ENCODE measurements around the gene RHBG.
"Not testable (repeated sequence)": the region's sequence is repeated elsewhere in the genome, so short reads cannot be mapped to it uniquely, and the experiment has no call there.

RHBG gene

GRCh38 chr1:156346035-156346434 lies 23.0 kb upstream of the RHBG start:
- H4K8ac ChIP-seq (ENCODE audit: low read depth, low read length); H3K4ac ChIP-seq (ENCODE audit: low read depth, low read length); H3K4me1 ChIP-seq (ENCODE audit: control insufficient read depth, low read depth, low read length); H2BK15ac ChIP-seq (replicated peaks; ENCODE audit: low read depth); H3K9ac ChIP-seq (ENCODE audit: low read length); DNase-seq; H2BK120ac ChIP-seq (ENCODE audit: low read depth, low read length); H3K23ac ChIP-seq (ENCODE audit: low read length); H3K18ac ChIP-seq (ENCODE audit: low read length); H3K4me2 ChIP-seq (ENCODE audit: low read length); H3K36me3 ChIP-seq (ENCODE audit: control insufficient read depth, insufficient read depth, low read length); H2AK5ac ChIP-seq (ENCODE audit: low read length); H3K56ac ChIP-seq (ENCODE audit: low read length); H3K4me3 ChIP-seq (ENCODE audit: low read length); H3K79me2 ChIP-seq (ENCODE audit: control insufficient read depth, insufficient read depth, low read length); H2BK5ac ChIP-seq (ENCODE audit: low read length); H4K5ac ChIP-seq (ENCODE audit: low read length); H3K79me1 ChIP-seq (ENCODE audit: low read length); H3K27ac ChIP-seq (ENCODE audit: low read depth, low read length); H3K27me3 ChIP-seq (ENCODE audit: insufficient read depth, low read length, poor library complexity): not testable (repeated sequence)
- no CpG with 5 or more reads among the region's 2 CpGs for WGBS (ENCODE audit: extremely low coverage, insufficient coverage, low lambda C conversion rate)

DNA sequence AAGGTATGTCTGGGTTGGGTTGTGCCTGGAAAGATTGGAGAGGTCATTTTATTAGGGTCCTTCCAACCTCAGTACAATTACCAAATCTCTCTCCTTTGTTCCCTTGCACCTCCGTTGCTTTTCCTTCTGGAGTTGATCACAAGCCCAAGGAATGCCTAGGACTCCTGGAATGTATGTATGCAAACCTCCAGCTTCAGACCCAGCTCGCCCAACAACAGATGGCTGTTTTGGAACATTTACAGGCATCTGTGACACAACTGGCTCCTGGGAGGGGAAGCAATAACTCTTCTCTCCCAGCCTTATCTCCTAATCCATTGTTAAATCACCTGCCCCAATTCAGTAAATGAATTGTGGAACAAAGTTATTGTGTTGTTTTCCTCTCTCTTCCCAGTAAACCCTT lies 22.4 kb upstream of the RHBG start:
- no peak overlapping the region for H4K5ac ChIP-seq (ENCODE audit: low read length)
- DNase-seq: peak; percentile 72

DNA sequence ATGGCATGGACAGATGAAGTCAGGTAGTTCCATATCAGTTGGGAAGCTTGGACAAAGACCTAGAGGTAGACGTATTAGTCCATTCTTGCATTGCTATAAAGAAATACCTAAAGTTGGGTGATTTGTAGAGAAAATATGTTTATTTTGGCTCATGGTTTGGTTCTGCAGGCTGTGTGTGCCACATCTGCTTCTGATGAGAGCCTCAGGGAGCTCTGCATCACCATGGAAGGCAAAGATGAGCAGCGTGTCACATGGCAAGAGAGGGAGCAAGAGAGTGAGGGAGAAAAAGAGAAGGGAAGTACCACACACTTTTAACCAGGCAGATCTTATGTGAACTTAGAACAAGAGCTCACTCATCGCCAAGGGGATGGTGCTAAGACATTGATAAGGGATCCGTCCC lies 21.7 kb upstream of the RHBG start:
- H3K79me2 ChIP-seq (ENCODE audit: control insufficient read depth, insufficient read depth, low read length): no peaks in the 10 kb centered on the region
- no peak overlapping the region for H2BK120ac ChIP-seq (ENCODE audit: low read depth, low read length)
- H2BK5ac ChIP-seq (ENCODE audit: low read length): no peak overlapping the region
- no peak overlapping the region for H3K56ac ChIP-seq (ENCODE audit: low read length)
- no peak overlapping the region for H2AK5ac ChIP-seq (ENCODE audit: low read length)
- H3K79me1 ChIP-seq (ENCODE audit: low read length): no peaks in the 10 kb centered on the region
- no peak overlapping the region for H2BK15ac ChIP-seq (replicated peaks; ENCODE audit: low read depth)
- H3K18ac ChIP-seq (ENCODE audit: low read length): no peak overlapping the region
- H3K4me2 ChIP-seq (ENCODE audit: low read length): no peak overlapping the region
- WGBS (ENCODE audit: extremely low coverage, insufficient coverage, low lambda C conversion rate): no CpG with 5 or more reads among the region's 4 CpGs
- H3K27ac ChIP-seq (ENCODE audit: low read depth, low read length): no peak overlapping the region
- H4K5ac ChIP-seq (ENCODE audit: low read length): no peak overlapping the region
- H3K36me3 ChIP-seq (ENCODE audit: control insufficient read depth, insufficient read depth, low read length): no peaks in the 10 kb centered on the region
- DNase-seq: no peak
- no peak overlapping the region for H3K4me3 ChIP-seq (ENCODE audit: low read length)
- no peak overlapping the region for H3K23ac ChIP-seq (ENCODE audit: low read length)
- H3K27me3 ChIP-seq (ENCODE audit: insufficient read depth, low read length, poor library complexity): no peaks in the 10 kb centered on the region
- no peak overlapping the region for H3K9ac ChIP-seq (ENCODE audit: low read length)
- H4K8ac ChIP-seq (ENCODE audit: low read depth, low read length): no peak overlapping the region
- no peaks in the 10 kb centered on the region for H3K4me1 ChIP-seq (ENCODE audit: control insufficient read depth, low read depth, low read length)
- H3K4ac ChIP-seq (ENCODE audit: low read depth, low read length): no peak overlapping the region

More for the DNA sequence above, 22.4 kb upstream of the RHBG start:
- H3K4me2 ChIP-seq (ENCODE audit: low read length): no peak overlapping the region
- H2AK5ac ChIP-seq (ENCODE audit: low read length): no peak overlapping the region
- no peaks in the 10 kb centered on the region for H3K27me3 ChIP-seq (ENCODE audit: insufficient read depth, low read length, poor library complexity)
- H3K27ac ChIP-seq (ENCODE audit: low read depth, low read length): no peak overlapping the region
- no peak overlapping the region for H3K23ac ChIP-seq (ENCODE audit: low read length)
- H3K79me1 ChIP-seq (ENCODE audit: low read length): no peaks in the 10 kb centered on the region
- H3K4me3 ChIP-seq (ENCODE audit: low read length): no peak overlapping the region
- H3K18ac ChIP-seq (ENCODE audit: low read length): no peak overlapping the region
- no peak overlapping the region for H2BK120ac ChIP-seq (ENCODE audit: low read depth, low read length)
- no peak overlapping the region for H3K4ac ChIP-seq (ENCODE audit: low read depth, low read length)
- H3K79me2 ChIP-seq (ENCODE audit: control insufficient read depth, insufficient read depth, low read length): no peaks in the 10 kb centered on the region
- no peak overlapping the region for H3K9ac ChIP-seq (ENCODE audit: low read length)
- H3K4me1 ChIP-seq (ENCODE audit: control insufficient read depth, low read depth, low read length): no peaks in the 10 kb centered on the region
- H3K36me3 ChIP-seq (ENCODE audit: control insufficient read depth, insufficient read depth, low read length): no peaks in the 10 kb centered on the region
- no peak overlapping the region for H2BK5ac ChIP-seq (ENCODE audit: low read length)
- H3K56ac ChIP-seq (ENCODE audit: low read length): no peak overlapping the region
- no CpG with 5 or more reads among the region's 2 CpGs for WGBS (ENCODE audit: extremely low coverage, insufficient coverage, low lambda C conversion rate)
- H4K8ac ChIP-seq (ENCODE audit: low read depth, low read length): no peak overlapping the region
- no peak overlapping the region for H2BK15ac ChIP-seq (replicated peaks; ENCODE audit: low read depth)

DNA sequence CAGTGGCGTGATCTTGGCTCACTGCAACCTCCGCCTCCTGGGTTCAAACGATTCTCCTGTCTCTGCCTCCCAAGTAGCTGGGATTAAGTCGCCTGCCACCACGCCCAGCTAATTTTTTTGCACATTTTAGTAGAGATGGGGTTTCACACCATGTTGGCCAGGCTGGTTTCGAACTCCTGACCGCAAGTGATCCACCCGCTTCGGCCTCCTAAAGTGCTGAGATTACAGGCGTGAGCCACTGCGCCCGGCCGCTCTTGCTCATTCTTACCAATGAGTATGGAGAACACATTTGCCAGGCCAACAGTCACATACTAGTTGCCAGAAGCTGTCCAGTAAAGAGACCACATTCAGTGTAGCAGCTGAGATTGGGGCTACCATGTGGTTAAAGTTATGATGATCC lies 16.5 kb upstream of the RHBG start:
- H4K5ac ChIP-seq (ENCODE audit: low read length); DNase-seq; H2BK120ac ChIP-seq (ENCODE audit: low read depth, low read length); H3K23ac ChIP-seq (ENCODE audit: low read length); H4K8ac ChIP-seq (ENCODE audit: low read depth, low read length); H3K56ac ChIP-seq (ENCODE audit: low read length); H3K4ac ChIP-seq (ENCODE audit: low read depth, low read length); H3K27me3 ChIP-seq (ENCODE audit: insufficient read depth, low read length, poor library complexity); H3K4me2 ChIP-seq (ENCODE audit: low read length); H3K18ac ChIP-seq (ENCODE audit: low read length); H2BK15ac ChIP-seq (replicated peaks; ENCODE audit: low read depth); H3K27ac ChIP-seq (ENCODE audit: low read depth, low read length); H2AK5ac ChIP-seq (ENCODE audit: low read length); H3K9ac ChIP-seq (ENCODE audit: low read length); H3K4me1 ChIP-seq (ENCODE audit: control insufficient read depth, low read depth, low read length); H3K4me3 ChIP-seq (ENCODE audit: low read length); H2BK5ac ChIP-seq (ENCODE audit: low read length); H3K36me3 ChIP-seq (ENCODE audit: control insufficient read depth, insufficient read depth, low read length); H3K79me1 ChIP-seq (ENCODE audit: low read length); H3K79me2 ChIP-seq (ENCODE audit: control insufficient read depth, insufficient read depth, low read length): not testable (repeated sequence)
- WGBS (ENCODE audit: extremely low coverage, insufficient coverage, low lambda C conversion rate): no CpG with 5 or more reads among the region's 13 CpGs

DNA sequence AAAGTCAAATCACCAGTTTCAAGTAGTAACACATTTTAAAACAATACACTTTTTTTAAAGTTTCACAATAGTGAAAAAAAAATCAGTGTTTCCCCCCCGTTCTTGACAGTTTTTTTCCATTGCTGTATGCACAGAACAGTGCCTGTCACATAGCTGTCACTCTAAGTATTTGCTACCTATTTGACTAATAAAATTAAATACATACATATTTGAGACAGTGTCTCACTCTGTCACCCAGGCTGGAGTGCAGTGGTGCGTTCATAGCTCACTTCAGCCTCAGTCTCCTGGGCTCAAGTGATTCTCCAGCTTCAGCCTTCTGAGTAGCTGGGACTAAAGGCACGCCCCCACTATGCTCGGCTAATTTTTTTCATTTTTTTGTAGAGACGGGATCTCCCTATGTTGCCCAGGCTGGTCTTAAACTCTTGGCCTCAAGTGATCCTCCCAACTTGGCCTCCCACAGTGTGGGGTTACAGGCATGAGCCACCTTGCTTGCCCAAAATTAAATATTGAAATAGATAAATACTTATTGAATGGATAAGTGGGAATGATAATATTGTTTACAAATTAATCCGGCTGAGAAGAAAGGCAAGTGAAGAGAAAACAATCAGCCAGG lies 12.6 kb upstream of the RHBG start:
- Histone ChIP-seq H3K36me3 (ENCODE audit: control insufficient read depth, insufficient read depth, low read length) (no peaks in the 10 kb centered on the region), H3K4me1 (ENCODE audit: control insufficient read depth, low read depth, low read length) (peaks cover 2% of the 10 kb centered on the region), H3K27me3 (ENCODE audit: insufficient read depth, low read length, poor library complexity) (no peaks in the 10 kb centered on the region), H3K18ac (ENCODE audit: low read length) (no peak overlapping the region), H3K79me2 (ENCODE audit: control insufficient read depth, insufficient read depth, low read length) (no peaks in the 10 kb centered on the region), H3K4me3 (ENCODE audit: low read length) (no peak overlapping the region), H3K4me2 (ENCODE audit: low read length) (no peak overlapping the region), H3K4ac (ENCODE audit: low read depth, low read length) (no peak overlapping the region), H3K9ac (ENCODE audit: low read length) (no peak overlapping the region), H2AK5ac (ENCODE audit: low read length) (no peak overlapping the region), H3K79me1 (ENCODE audit: low read length) (no peaks in the 10 kb centered on the region), H4K5ac (ENCODE audit: low read length) (no peak overlapping the region), H2BK15ac (replicated peaks; ENCODE audit: low read depth) (no peak overlapping the region), H3K23ac (ENCODE audit: low read length) (no peak overlapping the region), H3K56ac (ENCODE audit: low read length) (peak overlapping the region; percentile 66), H2BK5ac (ENCODE audit: low read length) (no peak overlapping the region), H4K8ac (ENCODE audit: low read depth, low read length) (no peak overlapping the region), H2BK120ac (ENCODE audit: low read depth, low read length) (no peak overlapping the region), H3K27ac (ENCODE audit: low read depth, low read length) (no peak overlapping the region)
- WGBS (ENCODE audit: extremely low coverage, insufficient coverage, low lambda C conversion rate): no CpG with 5 or more reads among the region's 6 CpGs
- DNase-seq: no peak

- no peaks in the 10 kb centered on the region for H3K36me3 ChIP-seq (ENCODE audit: control insufficient read depth, insufficient read depth, low read length)
- peak overlapping the region; percentile 54 for H3K4me2 ChIP-seq (ENCODE audit: low read length)
- H3K27me3 ChIP-seq (ENCODE audit: insufficient read depth, low read length, poor library complexity): no peaks in the 10 kb centered on the region
- WGBS (ENCODE audit: extremely low coverage, insufficient coverage, low lambda C conversion rate): no CpG with 5 or more reads among the region's 22 CpGs
- H3K4me1 ChIP-seq (ENCODE audit: control insufficient read depth, low read depth, low read length): peaks cover 2% of the 10 kb centered on the region
- DNase-seq: peak; percentile 95
- H2BK5ac ChIP-seq (ENCODE audit: low read length): no peak overlapping the region
- peak overlapping the region; percentile 52 for H3K9ac ChIP-seq (ENCODE audit: low read length)
- H4K5ac ChIP-seq (ENCODE audit: low read length): no peak overlapping the region
- peak overlapping the region; percentile 66 for H3K56ac ChIP-seq (ENCODE audit: low read length)
- no peak overlapping the region for H3K4ac ChIP-seq (ENCODE audit: low read depth, low read length)
- H3K18ac ChIP-seq (ENCODE audit: low read length): no peak overlapping the region
- H3K27ac ChIP-seq (ENCODE audit: low read depth, low read length): no peak overlapping the region
- no peak overlapping the region for H3K4me3 ChIP-seq (ENCODE audit: low read length)
- no peaks in the 10 kb centered on the region for H3K79me1 ChIP-seq (ENCODE audit: low read length)
- no peaks in the 10 kb centered on the region for H3K79me2 ChIP-seq (ENCODE audit: control insufficient read depth, insufficient read depth, low read length)
- peak overlapping the region; percentile 55 for H3K23ac ChIP-seq (ENCODE audit: low read length)
- no peak overlapping the region for H2BK15ac ChIP-seq (replicated peaks; ENCODE audit: low read depth)
- H4K8ac ChIP-seq (ENCODE audit: low read depth, low read length): no peak overlapping the region
- no peak overlapping the region for H2AK5ac ChIP-seq (ENCODE audit: low read length)
- H2BK120ac ChIP-seq (ENCODE audit: low read depth, low read length): no peak overlapping the region
Observed at GRCh38 chr1:156356875-156357534, 12.0 kb upstream of the RHBG start.
